Spleen (tissue), 11 donors: ENCODE results near the gene TEDC2. TPM values are rescaled to one million over a fixed set of nuclear protein-coding genes. Genes with fewer than 3 reads are reported as not detected.
A peak's percentile ranks its signal among the peaks of the same experiment; 100 is the strongest.

ENCODE experiments used
- DNase-seq: peaks from one replicate; pipeline ENCODE4 v3.0.0-alpha.2; 2020
- H3K27ac ChIP-seq, 8 donors: fragments of 200-600 bp; sonication (generic) in 7 of 8; 1 replicate in 4 of 8; 2 replicates in 4 of 8; pipeline versions ENCODE4 v1.5.0 to v1.8.0; 2016 to 2021; ENCODE audit warnings: inconsistent platforms in 4 of 8, mild to moderate bottlenecking in 4 of 8, moderate library complexity in 1 of 8
- H3K27me3 ChIP-seq, 7 donors: fragments of 200-600 bp; sonication (generic) in 6 of 7; replicated peaks in 1 of 7; 1 replicate in 4 of 7; 2 replicates in 3 of 7; pipeline versions ENCODE4 v1.5.0 to v1.8.0; 2016 to 2021; ENCODE audit warnings: inconsistent platforms in 3 of 7, mild to moderate bottlenecking in 1 of 7
- H3K36me3 ChIP-seq, 6 donors: fragments of 200-600 bp; sonication (generic) in 5 of 6; 1 replicate in 4 of 6; 2 replicates in 2 of 6; pipeline versions ENCODE4 v1.5.0 to v1.8.0; 2016 to 2021; ENCODE audit warnings: inconsistent platforms in 2 of 6
- H3K4me1 ChIP-seq, 6 donors: fragments of 200-600 bp; sonication (generic) in 5 of 6; 1 replicate in 3 of 6; 2 replicates in 3 of 6; pipeline versions ENCODE4 v1.5.0 to v1.8.0; 2016 to 2021; ENCODE audit warnings: inconsistent platforms in 3 of 6
- H3K4me3 ChIP-seq, 8 donors: fragments of 200-600 bp; sonication (generic) in 7 of 8; 1 replicate in 4 of 8; 2 replicates in 4 of 8; pipeline versions ENCODE4 v1.5.0 to v1.8.0; 2016 to 2021; ENCODE audit warnings: inconsistent platforms in 4 of 8, mild to moderate bottlenecking in 4 of 8, moderate library complexity in 2 of 8
- H3K9me3 ChIP-seq, 8 donors: fragments of 200-600 bp; sonication (generic) in 7 of 8; 1 replicate in 4 of 8; 2 replicates in 4 of 8; pipeline versions ENCODE4 v1.5.0 to v1.8.0; 2016 to 2021; ENCODE audit warnings: inconsistent platforms in 4 of 8
- CTCF ChIP-seq, 11 experiments: fragments of 200-600 bp in 7 of 11; fragments of 450-650 bp in 4 of 11; sonication (generic) in 4 of 11; IDR thresholded peaks in 8 of 11; conservative IDR thresholded peaks in 3 of 11; 1 replicate in 7 of 11; 2 replicates in 4 of 11; pipeline versions ENCODE4 v1.4.0 to v1.8.0; 2016 to 2021; ENCODE audit warnings: antibody characterized with exemption in 11 of 11, inconsistent platforms in 4 of 11, mild to moderate bottlenecking in 1 of 11
- POLR2A ChIP-seq, 3 donors: fragments of 450-650 bp; IDR thresholded peaks; one replicate each; pipeline ENCODE4 v1.5.1; 2017; ENCODE audit warnings: antibody characterized with exemption in 3 of 3, mild to moderate bottlenecking in 1 of 3
- POLR2AphosphoS5 ChIP-seq, 3 donors: sonication (generic); formaldehyde crosslinking; IDR thresholded peaks; one replicate each; pipeline ENCODE4 v1.5.1; 2017; ENCODE audit warnings: antibody characterized with exemption in 3 of 3
- WGBS, 5 donors: extraction: QIAGEN DNeasy Blood & Tissue Kit in 3 of 5; methylation state at CpG; one replicate each; pipeline versions ENCODE4 v1.1.5 to v1.1.7; 2013 to 2018; 5-methylcytosine and 5-hydroxymethylcytosine counted together
- intact Hi-C: fragments of 100-400 bp; cut with DNase I; formaldehyde crosslinking; loops from one replicate; pipeline ENCODE4 v1.15.0; 2023; ENCODE audit warnings: low total_unique reads
- polyA plus RNA-seq, 3 donors: library from polyadenylated mRNA; stranded (reverse); fragments of 200-250 nt; gene quantifications; one replicate each; pipeline ENCODE4 v1.2.1, GENCODE V29; 2013
- total RNA-seq, 7 donors: library from RNA; depleted of rRNA in 3 of 7; stranded (reverse); fragments of >200 nt in 3 of 7; fragmentation: NEBNext Ultra II Directional in 4 of 7; extraction: Animal tissue kit (Norgen Biotek cat#: 25700) in 4 of 7; gene quantifications; one replicate each; pipeline versions ENCODE4 v1.1.0 to v1.2.1, GENCODE V29; 2016 to 2021
- donor health status: healthy with polysubstance abuse.
- donor health status: DM: no; HTN: no; CAD: no; lungs with moderate emphysema.
- donor health status: DM: no; HTN: no; CAD: no.
- donor health status: Bipolar disorder and iron deficiency.
- donor health status: healthy.
- donor health status: DM: no; HTN: no; CAD: no.
- donor health status: DM: yes; HTN: yes; CAD: no.

Gene TEDC2
- total and polyA plus RNA-seq, 10 donors, result 0.73 to 2.7 (median 1.6) TPM

- WGBS, 5 donors, result 14 to 25% (median 17%) methylated on average over 28 to 55 of the region's 55 CpGs
Measured at GRCh38 chr16:2475413-2476344, 15.8 kb downstream of the TEDC2 start.

GRCh38 chr16:2476345-2476720 lies 16.4 kb downstream of the TEDC2 start:
- Histone ChIP-seq H3K27ac (no peak overlapping the region), H3K4me1 (peaks cover 7 to 56% (median 39%) of the 10 kb centered on the region in 6 donors)

More at GRCh38 chr16:2475413-2476344, 15.8 kb downstream of the TEDC2 start:
- Histone ChIP-seq H3K27me3 (peaks cover 0 to 38% (median 30%) of the 10 kb centered on the region in 7 donors), H3K4me3 (peak overlapping the region; percentile 55 to 93 (median 69)), H3K4me1 (peaks cover 7 to 62% (median 45%) of the 10 kb centered on the region in 6 donors), H3K27ac (peak overlapping the region in 5 of 8 donors; percentile 27 to 93 (median 88)), H3K9me3 (no peaks in the 10 kb centered on the region), H3K36me3 (peaks cover 0 to 8% (median 0%) of the 10 kb centered on the region in 6 donors)
- intact Hi-C loops, result no loop called here
- DNase-seq, result peak; percentile 84
- TF ChIP-seq CTCF (IDR thresholded peaks at IDR 0.05 in 8 of 11, conservative IDR thresholded peaks at IDR 0.05 in 3 of 11) (no peak), POLR2A (IDR thresholded peaks at IDR 0.05) (no peak), POLR2AphosphoS5 (IDR thresholded peaks at IDR 0.05) (no peak)

DNA sequence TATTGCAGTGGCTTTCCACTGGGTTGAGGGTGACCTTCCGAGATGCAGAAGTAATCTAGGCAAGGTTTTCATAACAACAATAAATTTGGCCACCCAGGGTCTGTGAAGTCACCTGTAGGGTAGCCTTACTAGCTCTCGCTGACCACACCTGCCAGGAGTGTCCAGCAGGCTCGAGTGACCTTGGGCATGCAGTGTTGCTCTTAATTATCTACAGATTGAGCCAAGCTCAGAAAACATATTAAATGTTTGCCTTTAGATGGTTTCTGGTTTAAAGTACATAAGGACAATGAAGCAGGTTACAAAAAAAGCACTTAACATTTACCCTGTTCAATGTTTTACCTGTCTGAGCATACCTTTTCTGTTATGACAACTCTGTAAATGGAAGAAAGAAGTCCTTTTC lies 16.8 kb downstream of the TEDC2 start:
- TF ChIP-seq POLR2AphosphoS5 (IDR thresholded peaks at IDR 0.05) (no peak), CTCF (IDR thresholded peaks at IDR 0.05 in 8 of 11, conservative IDR thresholded peaks at IDR 0.05 in 3 of 11) (no peak), POLR2A (IDR thresholded peaks at IDR 0.05) (no peak)
- no peak for DNase-seq
- peaks cover 0 to 27% (median 20%) of the 10 kb centered on the region in 7 donors for H3K27me3 ChIP-seq
- H3K4me1 ChIP-seq, result peaks cover 7 to 52% (median 35%) of the 10 kb centered on the region in 6 donors
- peaks cover 0 to 13% (median 0%) of the 10 kb centered on the region in 6 donors for H3K36me3 ChIP-seq
- H3K9me3 ChIP-seq, result no peaks in the 10 kb centered on the region
- H3K4me3 ChIP-seq, result no peak overlapping the region
- intact Hi-C loops, result no loop called here
- no peak overlapping the region for H3K27ac ChIP-seq
- 83 to 94% (median 89%) methylated on average over 3 of the region's 3 CpGs for WGBS, 5 donors

More at GRCh38 chr16:2476345-2476720, 16.4 kb downstream of the TEDC2 start:
- 92 to 93% (median 93%) methylated on average over 9 of the region's 9 CpGs for WGBS, 5 donors
- TF ChIP-seq POLR2A (IDR thresholded peaks at IDR 0.05), result no peak
- no peak for TF ChIP-seq POLR2AphosphoS5 (IDR thresholded peaks at IDR 0.05)
- TF ChIP-seq CTCF (IDR thresholded peaks at IDR 0.05 in 8 of 11, conservative IDR thresholded peaks at IDR 0.05 in 3 of 11), result no peak
- Histone ChIP-seq H3K27me3 (peaks cover 0 to 31% (median 24%) of the 10 kb centered on the region in 7 donors), H3K9me3 (no peaks in the 10 kb centered on the region), H3K4me3 (peak overlapping the region in 1 of 8 donors; percentile 93), H3K36me3 (peaks cover 0 to 13% (median 0%) of the 10 kb centered on the region in 6 donors)
- no peak for DNase-seq
- intact Hi-C loops, result no loop called here

GRCh38 chr16:2477327-2477726 lies 17.4 kb downstream of the TEDC2 start:
- 94 to 98% (median 97%) methylated on average over 3 of the region's 3 CpGs for whole genome bisulfite sequencing, 5 donors
- H3K9me3 ChIP-seq, result no peaks in the 10 kb centered on the region
- no peak for TF ChIP-seq CTCF (IDR thresholded peaks at IDR 0.05 in 8 of 11, conservative IDR thresholded peaks at IDR 0.05 in 3 of 11)
- TF ChIP-seq POLR2A (IDR thresholded peaks at IDR 0.05), result no peak
- TF ChIP-seq POLR2AphosphoS5 (IDR thresholded peaks at IDR 0.05), result no peak
- DNase-seq, result no peak
- H3K27ac ChIP-seq, result no peak overlapping the region
- H3K4me3 ChIP-seq, result no peak overlapping the region
- H3K4me1 ChIP-seq, result peaks cover 7 to 50% (median 29%) of the 10 kb centered on the region in 6 donors
- H3K27me3 ChIP-seq, result peaks cover 0 to 21% (median 14%) of the 10 kb centered on the region in 7 donors
- intact Hi-C loops, result no loop called here
- H3K36me3 ChIP-seq, result peaks cover 0 to 13% (median 0%) of the 10 kb centered on the region in 6 donors
